Cardiac fibroblast (primary cell): ENCODE measurements around the gene TIFAB.

Experiments used
- DNase-seq, 2 donors: peaks; one replicate each; pipeline versions ENCODE4 v3.0.0 to v3.0.0-alpha.2; 2010; ENCODE audit warnings: low read depth in 2 of 2
- H3K4me3 ChIP-seq, 2 donors: replicated peaks in 1 of 2; 1 replicate in 1 of 2; 2 replicates in 1 of 2; pipeline ENCODE4 v1.5.1; 2011; ENCODE audit warnings: low read depth in 2 of 2, low read length in 2 of 2, mild to moderate bottlenecking in 2 of 2, moderate library complexity in 1 of 2
- CTCF ChIP-seq: IDR thresholded peaks from one replicate; pipeline ENCODE4 v1.5.1; 2011; ENCODE audit warnings: low read depth, mild to moderate bottlenecking, low read length, inconsistent platforms

Gene TIFAB

GRCh38 chr5:135434591-135435466 lies 17.3 kb downstream of the TIFAB start:
- no peak overlapping the region for H3K4me3 ChIP-seq
- TF ChIP-seq CTCF: no peak
- no peak for DNase-seq

- DNase-seq: peak; percentile 55 to 56
- no peak overlapping the region for H3K4me3 ChIP-seq
- TF ChIP-seq CTCF: no peak
Observed at GRCh38 chr5:135433681-135434426, 18.3 kb downstream of the TIFAB start.

- H3K4me3 ChIP-seq: no peak overlapping the region
- no peak for DNase-seq
- no peak for TF ChIP-seq CTCF
Observed at GRCh38 chr5:135432113-135432512, 20.0 kb downstream of the TIFAB start.

- no peak for TF ChIP-seq CTCF
Observed at GRCh38 chr5:135430135-135430437, 22.1 kb downstream of the TIFAB start.

GRCh38 chr5:135429301-135430134 lies 22.6 kb downstream of the TIFAB start:
- peak in 1 of 2 donors; percentile 94 for DNase-seq
- no peak overlapping the region for H3K4me3 ChIP-seq
- TF ChIP-seq CTCF: no peak

More at GRCh38 chr5:135430135-135430437, 22.1 kb downstream of the TIFAB start:
- H3K4me3 ChIP-seq: no peak overlapping the region
- DNase-seq: no peak

GRCh38 chr5:135428586-135428985 lies 23.6 kb downstream of the TIFAB start:
- no peak overlapping the region for H3K4me3 ChIP-seq
- no peak for DNase-seq
- TF ChIP-seq CTCF: no peak
